Activated T-cell treated with anti-CD3 and anti-CD28 coated beads for 4 hours (primary cell): ENCODE data around the gene MPDU1.
A peak's percentile ranks its signal among the peaks of the same experiment; 100 is the strongest.
"Not testable (repeated sequence)": the region's sequence is repeated elsewhere in the genome, so short reads cannot be mapped to it uniquely, and the experiment has no call there.

Experiments
- DNase-seq: peaks from one replicate; pipeline ENCODE4 v3.0.0-alpha.2; 2020

The MPDU1 gene

DNA sequence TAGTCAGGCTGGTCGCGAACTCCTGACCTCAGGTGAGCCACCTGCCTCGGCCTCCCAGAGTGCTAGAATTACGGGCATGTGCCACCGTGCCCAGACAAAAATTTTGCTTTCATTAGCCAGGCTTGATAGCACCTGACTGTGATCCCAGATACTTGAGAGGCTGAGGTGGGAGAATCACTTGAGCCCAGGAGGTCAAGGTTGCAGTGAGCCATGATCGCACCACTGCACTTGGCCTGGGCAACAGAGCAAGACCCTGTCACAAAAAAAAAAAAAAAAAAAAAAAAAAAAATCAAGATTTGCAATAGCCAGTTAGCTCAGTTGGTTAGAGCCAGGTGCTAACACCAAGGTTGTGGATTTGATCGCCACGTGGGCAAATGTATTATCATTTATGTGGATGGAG is 37.2 kb downstream of the MPDU1 start:
- no peak for DNase-seq

DNA sequence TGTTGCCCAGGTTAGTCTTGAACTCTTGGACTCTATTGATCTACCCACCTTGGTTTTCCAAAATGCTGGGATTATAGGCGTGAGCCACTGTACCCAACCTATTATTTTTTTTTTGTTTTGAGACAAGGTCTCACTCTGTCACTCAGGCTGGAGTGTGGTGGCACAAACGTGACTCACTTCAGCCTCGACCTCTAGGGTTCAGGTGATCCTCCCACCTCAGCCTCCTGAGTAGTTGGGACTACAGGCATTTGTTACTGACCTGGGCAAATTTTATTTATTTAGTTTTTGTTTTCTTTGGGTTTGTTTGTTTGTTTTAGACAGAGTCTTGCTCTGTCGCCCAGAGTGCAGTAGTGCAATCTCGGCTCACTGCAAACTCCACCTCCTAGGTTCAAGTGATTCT is 40.0 kb downstream of the MPDU1 start:
- DNase-seq, result no peak

DNA sequence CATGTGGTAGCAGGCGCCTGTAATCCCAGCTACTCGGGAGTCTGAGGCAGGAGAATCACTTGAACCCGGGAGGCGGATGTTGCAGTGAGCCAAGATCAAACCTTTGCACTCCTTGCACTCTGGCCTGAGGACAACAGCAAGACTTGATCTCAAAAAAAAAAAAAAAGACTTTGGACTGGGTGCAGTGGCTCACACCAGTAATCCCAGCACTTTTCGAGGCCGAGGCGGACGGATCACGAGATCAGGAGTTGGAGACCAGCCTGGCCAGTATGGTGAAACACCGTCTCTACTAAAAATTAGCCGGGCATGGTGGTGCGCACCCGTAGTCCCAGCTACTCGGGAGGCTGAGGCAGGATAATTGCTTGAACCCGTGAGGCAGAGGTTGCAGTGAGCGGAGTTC is 42.1 kb downstream of the MPDU1 start:
- not testable (repeated sequence) for DNase-seq

DNA sequence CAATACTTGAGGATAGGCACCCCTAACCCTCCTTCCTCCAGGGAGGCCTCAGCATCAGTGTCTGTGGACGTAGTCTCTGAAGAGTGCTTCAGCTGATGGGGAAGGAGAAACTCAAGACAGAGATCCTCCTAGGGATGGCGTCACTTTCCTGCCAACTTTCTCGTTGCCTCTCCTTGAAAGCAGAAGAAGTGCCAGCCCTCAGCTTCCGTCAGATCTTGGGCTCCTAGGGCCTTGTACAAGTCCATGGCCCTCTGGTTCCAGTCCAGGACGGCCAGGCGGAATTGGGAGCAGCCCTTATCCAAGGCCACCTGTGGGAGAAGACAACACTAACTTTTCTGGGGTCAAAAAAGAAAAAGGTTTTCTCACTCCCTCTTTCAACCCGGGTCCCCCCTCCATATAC is 42.7 kb downstream of the MPDU1 start:
- DNase-seq, result no peak

DNA sequence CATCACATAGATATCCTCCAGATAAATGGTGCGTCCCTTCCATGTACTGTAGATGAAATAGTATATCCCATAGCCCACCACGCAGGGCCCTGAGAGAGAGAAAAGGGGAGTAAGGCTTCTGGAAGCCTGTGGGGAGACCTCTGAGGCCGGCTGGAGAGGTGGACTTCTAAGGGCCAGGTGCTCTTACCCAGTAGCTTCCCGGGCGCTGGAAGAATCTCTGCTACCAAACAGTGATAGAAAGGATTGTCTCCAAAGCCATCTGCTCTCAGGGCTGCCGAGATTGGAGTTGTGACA is 43.3 kb downstream of the MPDU1 start:
- DNase-seq, result no peak

DNA sequence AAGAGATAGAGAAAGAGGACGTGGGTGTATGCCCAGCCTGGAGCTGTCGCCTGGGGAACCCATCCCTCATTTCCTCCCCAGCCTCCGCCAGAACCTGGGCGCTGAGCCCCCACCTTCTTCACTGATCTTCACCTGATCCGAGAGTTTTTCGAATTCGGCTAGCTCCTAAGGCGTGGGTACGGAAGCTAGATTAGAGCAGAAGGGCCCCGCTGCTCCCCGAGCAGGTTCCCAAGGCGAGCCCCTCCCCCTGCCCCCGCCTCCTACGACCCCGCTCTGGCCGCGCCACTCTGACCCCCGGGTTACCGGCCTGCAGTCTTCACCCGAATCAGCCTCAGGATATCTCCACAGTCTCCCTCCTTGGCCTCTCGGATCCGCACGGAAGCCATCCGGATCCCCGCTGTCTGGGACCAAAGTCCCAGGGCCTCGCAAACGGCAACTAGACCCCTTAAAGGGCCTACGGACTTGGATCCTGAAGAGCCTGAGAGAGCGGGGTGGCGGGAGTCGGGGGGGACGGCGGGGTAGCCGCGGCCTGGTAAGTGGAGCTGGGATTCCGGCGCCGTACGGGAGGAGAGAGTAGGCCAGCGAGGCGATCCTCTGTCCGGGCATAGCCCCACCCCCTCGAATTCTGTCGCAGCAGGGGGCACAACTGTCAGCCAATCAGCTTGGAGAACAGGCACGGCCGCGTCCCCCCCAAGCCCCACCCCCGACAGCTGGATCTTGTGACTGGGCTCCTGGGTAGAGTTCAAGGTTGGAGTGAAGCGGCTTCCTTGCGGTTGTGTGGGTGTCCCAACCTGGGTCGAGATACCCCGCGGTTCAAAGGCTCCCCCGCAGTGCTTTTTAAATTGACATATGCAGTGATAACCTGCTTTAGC is 43.8 kb downstream of the MPDU1 start, which contains the start of gene SAT2:
SAT2 (minus strand) TSS at position 572 of the 872 bp plus-strand sequence; CDS start at position 386, 186 bp downstream.
- DNase-seq, result peak; percentile 79

DNA sequence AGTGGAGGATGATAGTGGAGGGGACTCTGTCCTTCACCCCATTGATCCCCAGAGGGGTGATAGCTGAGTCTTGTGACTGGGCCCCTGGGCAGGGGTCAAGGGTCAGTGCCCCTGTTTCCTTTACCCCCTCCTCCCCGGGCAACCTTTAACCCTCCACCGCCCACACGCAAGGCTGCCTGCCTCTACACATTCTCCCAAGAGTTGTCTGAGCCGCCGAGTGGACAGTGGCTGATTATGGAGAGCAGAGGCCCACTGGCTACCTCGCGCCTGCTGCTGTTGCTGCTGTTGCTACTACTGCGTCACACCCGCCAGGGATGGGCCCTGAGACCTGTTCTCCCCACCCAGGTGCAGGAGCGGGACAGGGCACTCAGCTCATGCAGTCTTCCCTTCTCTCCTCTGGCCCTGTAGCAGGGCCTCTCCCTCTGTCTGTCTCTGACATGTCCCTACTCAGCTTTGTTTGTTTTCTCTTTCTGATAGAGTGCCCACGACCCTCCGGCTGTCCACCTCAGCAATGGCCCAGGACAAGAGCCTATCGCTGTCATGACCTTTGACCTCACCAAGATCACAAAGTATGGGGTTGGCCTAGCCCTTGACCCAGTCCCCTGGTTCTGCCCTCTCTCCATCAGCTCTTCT is 46.4 kb downstream of the MPDU1 start, which contains the start of gene SHBG:
SHBG (plus strand) TSS at position 197 of the 633 bp plus-strand sequence; CDS start at position 235, 38 bp downstream.
- DNase-seq, result no peak

DNA sequence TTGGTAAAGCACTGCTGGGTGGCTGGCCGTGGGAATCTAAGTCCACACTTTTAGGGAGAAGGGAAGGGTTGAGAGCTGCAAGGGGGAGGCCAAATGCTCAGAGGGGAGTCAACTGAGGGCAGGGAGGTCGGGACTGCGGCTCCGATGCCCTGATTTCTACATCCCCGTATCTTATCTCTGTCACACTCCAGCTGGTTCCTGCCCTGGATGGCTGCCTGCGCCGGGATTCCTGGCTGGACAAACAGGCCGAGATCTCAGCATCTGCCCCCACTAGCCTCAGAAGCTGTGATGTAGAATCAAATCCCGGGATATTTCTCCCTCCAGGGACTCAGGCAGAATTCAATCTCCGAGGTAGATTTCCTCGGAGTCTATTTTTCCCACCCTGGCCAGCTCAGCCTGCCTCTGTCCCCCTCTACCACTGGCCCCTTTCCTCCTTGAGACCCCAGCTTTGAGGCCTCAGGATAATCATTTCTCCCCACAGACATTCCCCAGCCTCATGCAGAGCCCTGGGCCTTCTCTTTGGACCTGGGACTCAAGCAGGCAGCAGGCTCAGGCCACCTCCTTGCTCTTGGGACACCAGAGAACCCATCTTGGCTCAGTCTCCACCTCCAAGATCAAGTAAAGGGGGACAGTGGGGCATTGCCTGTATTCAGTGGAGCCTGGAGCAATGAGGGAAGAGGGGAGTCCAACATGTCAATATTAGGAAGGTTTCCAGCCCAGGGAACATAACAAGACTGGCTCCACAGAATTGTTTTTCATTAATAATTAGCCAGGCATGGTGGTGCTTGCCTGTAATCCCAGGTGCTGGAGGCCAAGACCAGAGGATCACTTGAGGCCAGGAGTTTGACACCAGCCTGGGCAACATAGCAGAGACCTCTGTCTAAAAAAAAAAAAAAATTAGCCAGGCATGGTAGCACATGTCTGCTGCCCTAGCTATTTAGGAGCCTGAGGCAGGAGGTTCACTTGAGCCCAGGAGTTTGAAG is 48.0 kb downstream of the MPDU1 start:
- no peak for DNase-seq

DNA sequence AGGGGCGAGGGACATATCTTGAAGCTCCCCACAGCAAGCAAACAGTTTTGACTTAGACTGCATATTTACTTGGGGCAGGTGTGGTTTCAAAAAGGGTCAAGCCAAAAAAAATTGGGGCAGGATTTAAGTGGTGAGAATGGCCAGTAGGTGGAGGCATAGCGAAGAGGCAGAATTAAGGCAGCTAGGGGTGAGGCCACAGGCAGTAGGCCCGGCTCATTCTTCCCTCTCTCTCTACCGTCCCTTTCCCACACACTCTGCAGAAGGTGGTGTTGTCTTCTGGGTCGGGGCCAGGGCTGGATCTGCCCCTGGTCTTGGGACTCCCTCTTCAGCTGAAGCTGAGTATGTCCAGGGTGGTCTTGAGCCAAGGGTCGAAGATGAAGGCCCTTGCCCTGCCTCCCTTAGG is 48.8 kb downstream of the MPDU1 start:
- DNase-seq, result no peak

DNA sequence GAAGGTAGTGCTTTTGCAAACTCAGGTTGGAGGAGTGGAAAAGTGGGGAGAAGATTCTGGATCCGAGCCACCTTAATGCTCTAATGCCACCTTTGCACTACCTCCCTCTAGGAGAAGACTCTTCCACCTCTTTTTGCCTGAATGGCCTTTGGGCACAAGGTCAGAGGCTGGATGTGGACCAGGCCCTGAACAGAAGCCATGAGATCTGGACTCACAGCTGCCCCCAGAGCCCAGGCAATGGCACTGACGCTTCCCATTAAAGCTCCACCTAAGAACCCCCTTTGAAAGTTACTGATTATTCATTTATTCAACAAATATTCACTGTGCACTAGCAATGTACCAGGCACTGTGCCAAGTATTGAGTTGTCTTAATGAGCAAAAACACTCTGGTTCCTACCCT is 49.4 kb downstream of the MPDU1 start:
- no peak for DNase-seq

DNA sequence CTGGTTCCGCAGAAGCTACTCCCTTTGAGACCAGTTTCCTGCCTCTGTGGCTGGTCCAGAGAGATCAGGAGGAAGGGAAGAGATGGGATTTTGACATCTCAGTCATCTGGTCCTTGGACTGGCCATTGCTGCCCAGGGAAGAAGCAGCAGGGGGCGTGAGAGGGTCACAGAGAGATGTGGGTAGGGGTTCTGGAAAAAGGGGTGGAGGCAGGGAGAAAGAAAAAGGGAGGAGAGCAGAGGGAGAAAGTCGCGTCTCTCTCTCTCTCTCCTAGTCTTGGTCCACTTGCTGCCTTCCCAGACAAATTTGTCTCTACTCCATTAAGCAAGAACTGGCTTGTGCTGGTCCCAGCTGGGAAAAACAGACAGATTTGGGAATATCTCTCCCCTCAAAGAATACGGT is 50.7 kb downstream of the MPDU1 start:
- no peak for DNase-seq

DNA sequence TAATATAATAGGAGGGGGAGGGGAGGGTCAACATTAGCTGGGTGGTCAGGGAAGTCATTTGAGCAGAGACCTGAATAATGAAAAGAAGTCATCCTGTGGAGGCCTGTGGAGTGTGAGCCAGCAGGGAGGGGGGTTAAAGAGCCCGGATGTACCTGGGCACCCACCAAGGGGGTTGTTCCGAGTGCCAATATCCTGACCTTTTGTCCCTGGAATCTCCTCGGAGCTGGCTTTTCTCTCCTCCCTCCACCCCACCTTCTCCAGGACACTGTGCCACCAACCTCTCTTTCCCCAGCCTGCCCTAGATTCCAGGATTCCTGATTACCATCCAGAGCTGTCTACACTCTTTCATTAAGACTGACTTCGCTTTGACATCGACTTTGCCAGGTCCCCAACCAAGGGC is 52.5 kb downstream of the MPDU1 start:
- no peak for DNase-seq
